ENCODE results near the gene ATP2C2.

DNA sequence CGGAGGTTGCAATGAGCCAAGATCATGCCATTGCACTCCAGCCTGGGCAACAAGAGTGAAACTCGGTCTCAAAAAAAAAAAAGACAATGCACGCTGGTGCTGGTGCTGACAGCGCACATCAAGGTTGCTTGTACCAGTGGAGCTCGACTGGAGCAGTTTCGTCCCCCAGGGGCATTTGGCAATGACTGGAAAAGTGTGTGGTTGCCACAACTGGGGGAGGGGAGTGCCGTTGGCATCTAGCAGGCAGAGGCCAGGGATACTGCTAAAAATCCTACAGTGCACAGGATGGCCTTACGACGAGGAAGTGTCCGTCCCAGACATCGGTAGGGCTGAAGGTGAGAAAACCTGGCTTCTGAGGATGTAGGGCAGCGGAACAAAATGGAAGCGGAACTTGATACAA is 133.7 kb downstream of the ATP2C2 start:
- no peak for TF ChIP-seq REST (IDR thresholded peaks at IDR 0.05; ENCODE audit: insufficient read depth in 1 of 2, low read depth in 2 of 2, low read length in 2 of 2)
- no peak for TF ChIP-seq TAF1 (IDR thresholded peaks at IDR 0.05; ENCODE audit: borderline replicate concordance, insufficient read depth, low read length)
- TF ChIP-seq POLR2AphosphoS5 (IDR thresholded peaks at IDR 0.05; ENCODE audit: low read depth, low read length): no peak

Data from PFSK-1 (cell line).